HG02852 (cell line): ENCODE measurements around the gene LSM14A.
A peak's percentile ranks its signal among the peaks of the same experiment; 100 is the strongest.
"Not testable (repeated sequence)": the region's sequence is repeated elsewhere in the genome, so short reads cannot be mapped to it uniquely, and the experiment has no call there.

Source experiments
- ATAC-seq: cut with Tn5 transposase; IDR thresholded peaks from one replicate; pipeline ENCODE4 v1.9.1; 2021; ENCODE audit warnings: mild to moderate bottlenecking, moderate library complexity; ENCODE audit not compliant: unreplicated experiment

The LSM14A gene

DNA sequence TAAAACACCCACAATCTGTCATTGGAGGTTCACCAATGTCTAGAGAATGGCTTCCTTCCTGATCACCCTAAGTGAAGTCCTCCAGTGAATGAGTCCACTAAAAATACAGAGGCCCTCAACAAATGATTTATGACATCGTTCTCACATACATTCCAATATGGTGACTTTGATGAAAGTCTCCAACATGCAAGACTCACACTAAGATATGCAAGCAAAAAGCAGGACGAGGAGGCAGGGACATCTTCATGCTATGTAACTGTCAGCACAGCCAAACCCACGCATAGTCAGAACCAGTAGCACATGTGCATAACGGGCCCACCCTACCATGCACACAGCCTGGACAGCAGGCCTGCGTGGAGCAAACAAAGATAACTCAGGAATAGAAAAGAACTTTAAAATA is 16.6 kb upstream of the LSM14A start:
- ATAC-seq: no peak

DNA sequence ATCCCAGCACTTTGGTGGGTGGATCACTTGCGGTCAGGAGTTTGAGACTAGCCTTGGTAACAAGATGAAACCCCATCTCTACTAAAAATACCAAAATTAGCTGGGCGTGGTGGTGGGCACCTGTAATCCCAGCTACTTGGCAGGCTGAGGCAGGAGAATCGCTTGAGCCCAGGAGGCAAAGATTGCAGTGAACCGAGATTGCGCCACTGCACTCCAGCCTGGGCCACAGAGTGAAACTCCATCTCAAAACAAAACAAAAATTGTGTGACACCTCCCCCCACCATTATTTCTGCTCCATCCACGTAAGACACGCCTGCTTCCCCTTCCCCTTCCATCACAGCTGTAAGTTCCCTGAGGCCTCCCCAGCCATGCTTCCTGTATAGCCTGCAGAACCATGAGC is 13.3 kb upstream of the LSM14A start:
- ATAC-seq: not testable (repeated sequence)

DNA sequence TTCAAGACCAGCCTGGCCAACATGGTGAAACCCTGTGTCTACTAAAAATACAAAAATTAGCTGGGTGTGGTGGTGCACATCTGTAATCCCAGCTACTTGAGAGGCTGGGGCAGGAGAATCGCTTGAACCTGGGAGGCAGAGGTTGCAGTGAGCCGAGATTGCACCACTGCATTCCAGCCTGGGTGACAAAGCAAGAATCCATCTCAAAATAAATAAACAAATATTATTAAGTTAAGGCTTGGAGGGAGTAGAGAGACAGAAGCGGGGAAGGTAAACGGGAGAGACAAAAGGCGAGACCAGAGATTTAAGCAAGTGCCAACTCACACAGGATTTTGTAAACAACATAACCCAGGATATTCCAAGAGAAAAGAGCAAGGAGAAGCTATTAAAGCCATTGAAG is 12.8 kb upstream of the LSM14A start:
- ATAC-seq: not testable (repeated sequence)

DNA sequence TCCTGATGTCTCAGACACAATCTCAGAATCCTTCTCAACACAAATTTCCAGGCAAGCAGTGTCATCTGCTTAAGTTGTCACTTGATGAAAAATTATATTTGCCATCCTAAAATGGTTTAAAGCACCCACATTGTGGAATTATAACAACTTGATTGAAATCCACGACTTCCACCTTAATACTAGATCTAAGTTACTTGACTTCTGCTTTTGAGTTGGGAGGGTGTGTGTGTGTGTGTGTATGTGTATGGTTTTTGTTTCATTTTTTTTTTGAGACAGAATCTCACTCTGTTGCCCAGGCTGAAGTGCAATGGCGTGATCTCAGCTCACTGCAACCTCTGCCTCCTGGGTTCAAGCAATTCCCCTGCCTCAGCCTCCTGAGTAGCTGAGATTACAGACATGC is 10.4 kb upstream of the LSM14A start:
- ATAC-seq: not testable (repeated sequence)

DNA sequence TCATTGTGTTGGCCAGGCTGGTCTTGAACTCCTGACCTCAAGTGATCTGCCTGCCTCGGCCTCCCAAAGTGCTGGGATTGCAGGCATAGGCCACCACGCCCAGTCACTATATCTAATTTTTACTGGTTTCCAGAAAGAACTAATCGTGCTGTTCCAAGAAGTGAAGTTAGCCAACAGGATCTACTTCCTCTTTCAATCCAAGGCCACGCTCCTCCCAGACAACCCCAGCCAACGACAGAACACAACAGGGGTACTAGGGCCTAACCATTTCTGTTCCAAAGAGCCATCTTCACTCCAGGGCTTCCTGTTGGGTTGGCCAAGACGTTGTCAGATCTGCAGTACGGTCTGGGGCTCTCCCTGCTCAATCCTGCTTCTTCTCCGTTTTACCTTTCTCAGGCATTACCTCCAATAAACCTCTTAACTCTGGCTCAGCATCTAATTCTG is 7.0 kb upstream of the LSM14A start:
- ATAC-seq: no peak

DNA sequence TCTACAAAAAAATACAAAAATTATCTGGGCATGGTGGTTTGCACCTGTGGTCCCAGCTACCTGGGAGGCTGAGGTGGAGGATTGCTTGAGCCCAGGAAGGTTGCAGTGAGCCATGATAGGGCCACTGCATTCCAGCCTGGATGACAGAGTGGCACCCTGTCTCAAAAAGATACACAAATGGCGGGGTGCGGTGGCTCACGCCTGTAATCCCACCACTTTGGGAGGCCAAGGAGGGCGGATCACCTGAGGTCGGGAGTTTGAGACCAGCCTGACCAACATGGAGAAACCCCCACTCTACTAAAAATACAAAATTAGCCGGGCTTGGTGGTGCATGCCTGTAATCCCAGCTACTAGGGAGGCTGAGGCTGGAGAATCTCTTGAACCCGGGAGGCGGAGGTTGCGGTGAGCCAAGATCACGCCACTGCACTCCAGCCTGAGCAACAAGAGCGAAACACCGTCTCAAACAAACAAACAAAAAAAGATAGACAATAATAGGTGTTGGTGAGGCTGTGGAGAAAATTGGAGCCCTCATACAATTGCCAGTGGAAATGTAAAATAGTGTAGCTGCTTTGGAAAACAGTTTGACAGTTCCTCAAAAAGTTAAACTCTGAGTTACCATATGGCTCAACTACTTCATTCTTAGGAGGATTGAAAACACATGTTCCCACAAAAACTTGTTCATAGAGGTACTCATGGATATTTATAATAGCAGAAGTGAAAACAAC is 2.7 kb upstream of the LSM14A start:
- ATAC-seq: not testable (repeated sequence)

DNA sequence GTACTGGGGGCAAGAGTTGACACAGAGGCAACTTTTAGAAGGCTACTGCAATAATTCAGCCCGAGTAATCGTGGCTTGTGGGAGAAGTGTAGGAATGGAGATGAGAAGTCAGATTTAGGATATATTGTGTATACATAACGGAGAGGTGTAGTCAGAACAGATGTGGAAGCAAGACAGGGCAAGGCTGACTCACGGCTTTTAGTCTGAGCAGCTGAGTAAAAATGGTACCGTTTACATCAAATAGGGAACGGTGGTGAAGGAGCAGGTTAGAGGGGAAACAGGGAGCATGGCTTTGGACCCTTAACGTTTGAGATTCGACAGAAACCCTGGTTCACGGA is 796 bp upstream of the LSM14A start:
- ATAC-seq: peak; percentile 26

DNA sequence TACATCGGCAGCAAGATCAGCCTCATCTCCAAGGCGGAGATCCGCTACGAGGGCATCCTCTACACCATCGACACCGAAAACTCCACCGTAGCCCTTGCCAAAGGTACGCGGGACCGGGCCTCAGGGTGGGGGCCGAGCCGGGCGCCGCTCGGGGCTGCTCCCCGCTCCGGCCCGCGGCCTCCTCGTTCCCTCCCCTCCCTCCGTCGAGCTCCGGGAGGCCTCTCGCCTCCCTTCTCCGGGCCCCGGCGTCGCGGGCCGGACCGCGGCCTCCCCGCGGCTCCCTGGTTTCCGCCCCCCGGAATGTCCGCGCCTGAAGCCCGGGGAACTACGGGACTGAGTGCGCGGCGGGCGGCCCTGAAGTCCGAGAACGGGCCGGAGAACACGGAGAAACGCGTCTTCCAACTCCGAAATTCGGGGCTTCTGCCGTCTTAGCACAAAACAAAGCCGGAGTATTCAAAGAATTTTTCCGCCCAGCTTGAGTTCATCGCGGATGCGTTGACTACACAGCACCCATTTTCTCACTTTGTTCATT is 423 bp downstream of the LSM14A start:
- peak; percentile 27 for ATAC-seq

DNA sequence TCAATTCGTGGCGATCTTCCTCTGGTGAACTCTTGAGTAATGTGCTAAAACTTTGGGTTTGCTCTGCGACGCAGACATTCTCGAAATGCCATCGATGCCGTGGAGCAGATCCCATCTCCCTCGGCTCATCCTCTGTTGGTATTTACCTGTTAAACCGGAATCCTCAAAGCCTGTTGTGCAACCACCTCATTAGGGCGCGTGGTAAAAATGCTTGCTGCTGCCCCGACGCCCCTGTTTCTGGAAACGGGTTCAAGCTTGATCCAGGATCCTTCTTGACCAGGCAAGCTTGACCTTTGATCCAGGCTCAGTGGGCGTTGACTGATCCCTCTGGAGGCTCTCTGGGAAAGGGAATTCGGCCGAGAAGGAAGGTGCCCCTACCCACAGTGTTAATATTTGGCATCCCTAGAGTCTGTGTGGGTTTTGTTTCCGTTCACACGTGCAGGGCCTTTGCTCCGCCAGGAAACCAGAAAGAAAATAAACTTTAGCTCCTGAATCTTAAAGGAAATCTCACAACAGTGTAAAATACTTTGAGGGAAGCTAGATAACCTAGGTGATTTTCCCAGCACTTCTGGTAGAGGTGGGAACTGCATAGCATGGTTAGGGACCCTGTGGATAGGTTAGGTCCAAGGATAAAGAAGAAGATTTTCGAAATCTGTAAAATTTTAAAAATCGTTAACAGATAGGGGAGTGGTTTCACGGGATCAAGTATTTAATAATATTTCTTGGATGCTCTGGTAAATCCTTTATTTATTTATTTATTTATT is 1.1 kb downstream of the LSM14A start:
- ATAC-seq: no peak

DNA sequence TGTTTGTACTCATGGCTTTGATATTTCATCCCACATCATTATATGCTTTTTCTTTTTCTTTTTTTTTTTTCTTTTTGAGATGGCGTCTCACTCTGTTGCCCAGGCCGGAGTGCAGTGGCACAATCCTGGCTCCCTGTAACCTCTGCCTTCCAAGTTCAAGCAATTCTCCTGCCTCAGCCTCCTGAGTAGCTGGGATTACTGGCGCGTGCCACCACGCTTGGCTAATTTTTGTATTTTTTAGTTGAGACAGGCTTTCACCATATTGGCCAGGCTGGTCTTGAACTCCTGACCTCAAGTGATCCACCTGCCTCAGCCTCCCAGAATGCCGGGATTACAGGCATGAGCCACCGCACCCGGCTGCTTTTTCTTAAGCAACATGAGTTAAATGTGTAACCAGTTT is 2.9 kb downstream of the LSM14A start:
- ATAC-seq: not testable (repeated sequence)

DNA sequence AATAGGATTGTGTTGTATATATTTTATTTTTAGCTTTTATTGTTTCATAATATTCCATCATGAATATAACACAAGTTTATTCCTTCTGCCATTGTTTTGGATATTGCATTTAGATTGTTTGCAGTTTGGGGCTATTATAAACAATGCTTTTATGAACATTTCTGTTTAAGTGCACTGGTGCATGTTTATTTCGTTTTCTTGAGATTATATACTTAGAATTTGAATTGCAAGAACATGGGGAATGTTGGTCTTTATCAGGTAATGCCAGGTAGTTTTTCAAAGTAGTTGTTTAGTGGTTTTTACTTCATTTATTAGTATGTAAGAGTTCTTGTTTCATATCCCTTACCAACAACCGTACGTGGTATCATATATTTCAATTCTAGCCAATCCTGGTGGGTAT is 4.3 kb downstream of the LSM14A start:
- no peak for ATAC-seq

DNA sequence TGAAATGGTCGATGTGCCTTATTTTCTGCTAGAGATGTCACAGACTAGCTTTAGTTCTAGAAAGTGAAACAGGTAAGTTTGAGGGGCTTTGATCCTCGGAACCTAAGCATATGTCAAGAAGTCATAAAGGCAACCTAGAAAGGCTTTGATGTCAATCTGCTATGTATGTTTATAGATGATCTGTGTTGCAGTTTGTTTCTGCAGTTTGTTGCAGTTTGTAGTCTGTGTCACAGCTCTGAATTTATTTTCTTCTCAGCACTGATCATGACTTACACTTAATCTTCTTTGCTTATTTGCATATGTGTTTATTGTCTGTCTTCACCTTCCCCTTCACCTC is 5.9 kb downstream of the LSM14A start:
- no peak for ATAC-seq

DNA sequence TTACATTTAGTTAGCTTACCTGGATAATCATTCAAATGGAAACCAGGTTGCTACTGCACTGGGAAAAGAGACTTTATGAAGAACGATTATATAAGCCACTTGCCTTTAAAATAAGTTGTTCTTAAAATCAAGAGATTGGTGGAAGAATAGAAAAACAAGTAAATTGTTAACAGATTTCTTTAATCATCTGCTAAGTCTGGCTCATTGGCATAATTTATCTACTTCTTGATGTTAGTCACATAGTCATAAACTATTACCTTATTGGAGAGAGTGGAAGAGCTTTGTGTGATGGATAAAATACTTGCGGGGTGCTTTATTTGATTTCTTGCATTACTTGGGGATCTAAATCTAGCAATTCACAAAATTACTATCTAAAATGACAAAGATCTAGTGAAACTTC is 6.8 kb downstream of the LSM14A start:
- no peak for ATAC-seq

DNA sequence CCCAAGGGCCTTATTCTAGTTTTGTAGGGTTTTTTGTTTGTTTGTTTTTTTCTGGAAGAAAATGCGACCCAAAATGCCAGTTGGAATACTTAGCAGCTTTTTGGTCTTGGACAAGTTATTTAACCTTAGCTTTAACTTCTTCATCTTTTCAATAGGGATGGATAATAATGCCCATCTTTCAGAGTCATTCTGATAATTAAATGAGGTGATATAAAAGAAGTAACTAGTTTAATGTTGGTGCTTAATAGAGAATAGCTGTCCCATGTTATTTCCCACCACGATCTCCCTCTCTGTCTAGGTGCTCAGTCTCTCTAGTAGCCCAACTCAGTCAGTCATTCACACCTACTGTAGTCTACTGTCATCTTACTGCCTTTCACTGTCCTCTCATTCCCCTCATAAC is 8.0 kb downstream of the LSM14A start:
- ATAC-seq: no peak

DNA sequence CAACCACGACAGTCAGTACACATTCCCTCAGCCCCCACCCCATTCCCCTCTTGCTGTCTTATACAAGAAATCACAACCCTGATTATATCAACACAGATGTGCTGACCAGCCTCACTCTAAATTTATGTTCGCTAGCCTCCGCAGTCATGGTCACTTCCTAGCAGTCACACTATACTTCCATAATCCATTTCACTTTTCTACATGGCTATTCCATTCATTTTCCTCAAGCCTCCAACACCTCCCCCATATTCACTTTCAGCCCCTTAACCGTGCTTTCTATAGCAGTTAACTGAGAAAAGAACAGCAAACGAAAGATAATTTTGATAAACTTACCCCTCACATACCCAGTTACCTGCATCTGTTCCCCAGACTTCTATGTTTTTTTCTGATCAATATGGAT is 8.4 kb downstream of the LSM14A start:
- ATAC-seq: no peak

DNA sequence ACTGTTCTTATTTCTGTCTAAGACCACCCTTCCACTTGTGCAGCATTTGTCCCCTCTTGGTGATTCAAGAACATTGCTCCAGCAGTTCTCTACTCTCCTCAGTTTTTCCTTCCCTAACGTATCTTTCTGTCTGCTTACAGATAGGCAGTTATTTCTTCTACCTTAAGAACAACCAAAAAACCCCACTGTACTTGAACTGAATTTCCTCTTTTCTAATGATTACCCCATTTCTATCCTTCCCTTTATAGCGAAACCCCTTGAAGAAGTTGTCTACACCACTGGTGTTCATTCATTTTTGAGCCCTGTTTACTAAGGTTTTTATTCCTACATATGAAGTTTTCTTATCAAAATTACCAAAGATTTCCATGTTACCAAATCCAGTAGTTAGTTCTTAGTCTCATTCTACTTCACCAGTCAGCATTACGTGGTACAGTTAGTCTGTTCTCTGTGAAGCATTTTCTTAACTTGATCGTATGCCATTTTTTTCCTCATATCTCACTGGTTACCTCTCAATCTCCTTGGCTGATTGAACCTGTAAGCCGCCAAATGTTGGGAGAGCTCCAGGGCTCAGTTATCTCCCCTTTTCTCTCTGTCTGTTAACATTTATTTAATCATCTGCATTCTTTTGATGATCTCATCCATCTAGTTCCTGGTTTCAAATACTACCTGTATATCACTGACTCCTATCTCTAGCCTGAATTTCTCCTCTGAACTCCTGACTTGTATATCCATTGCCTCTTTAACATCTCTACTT is 9.0 kb downstream of the LSM14A start:
- no peak for ATAC-seq

DNA sequence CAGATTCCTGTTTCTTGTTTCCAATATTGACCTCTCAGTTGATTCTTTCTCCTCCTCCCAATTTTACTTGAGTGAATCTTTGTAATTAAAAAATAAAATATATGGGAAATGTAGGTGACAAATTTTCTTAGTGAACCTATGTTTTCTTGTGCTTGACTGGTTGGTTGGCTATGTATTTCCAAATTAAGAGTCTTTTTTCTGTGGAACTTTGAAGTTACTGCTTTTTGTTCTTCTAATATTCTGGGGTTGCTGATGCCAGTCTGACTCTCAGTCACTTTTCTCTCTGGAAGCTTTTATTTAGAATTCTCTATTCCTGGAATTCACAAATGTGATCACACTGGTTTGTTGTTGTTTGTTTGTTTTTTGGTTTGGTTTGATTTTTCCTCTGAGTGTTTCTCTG is 9.8 kb downstream of the LSM14A start:
- ATAC-seq: no peak

DNA sequence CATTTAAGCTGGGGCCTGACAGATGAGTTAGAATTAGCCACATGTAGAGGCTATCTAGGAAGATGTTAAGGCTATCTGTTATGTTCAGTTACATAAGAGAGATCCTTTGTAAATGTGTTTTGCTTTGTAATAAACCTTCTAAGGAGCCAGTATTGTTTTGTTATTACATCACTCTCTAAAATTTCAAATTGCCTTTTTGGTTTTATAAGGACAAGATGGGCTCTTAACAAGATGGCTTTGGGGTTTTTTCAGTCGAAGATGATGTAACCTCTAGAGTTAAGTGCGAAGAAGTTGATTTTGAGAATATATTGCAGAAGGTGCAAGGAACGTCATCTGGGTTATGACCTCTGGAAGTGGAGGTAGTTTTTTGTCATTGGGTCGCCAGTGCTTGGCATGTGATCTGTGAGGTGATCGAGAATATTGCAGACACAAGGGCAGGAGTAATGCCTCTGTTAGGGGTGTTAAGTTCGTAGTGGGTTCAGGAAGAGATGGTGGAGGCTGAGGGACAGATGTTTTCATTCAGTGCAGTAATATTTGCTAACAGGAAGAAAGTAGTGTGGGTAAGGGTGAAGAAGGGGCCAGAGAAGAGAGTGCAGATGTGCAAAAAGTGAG is 12.7 kb downstream of the LSM14A start:
- no peak for ATAC-seq

DNA sequence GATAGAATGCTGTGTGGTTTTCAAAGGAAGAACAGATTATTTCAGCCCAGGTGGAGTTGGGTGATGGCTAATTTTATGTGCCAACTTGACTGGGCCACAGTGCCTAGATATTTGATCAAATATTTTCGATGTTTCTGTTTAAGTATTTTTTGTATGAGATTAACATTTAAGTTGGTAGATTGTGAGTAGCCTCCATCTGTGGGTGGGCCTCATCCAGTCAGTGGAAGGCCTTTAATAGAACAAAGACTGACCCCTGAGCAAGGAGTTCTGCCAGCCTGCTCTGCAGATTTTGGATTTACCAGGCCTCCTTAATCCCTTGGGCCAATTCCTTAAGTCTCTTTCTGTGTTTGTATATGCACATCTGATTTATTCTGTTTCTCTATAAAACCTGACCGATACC is 13.9 kb downstream of the LSM14A start:
- no peak for ATAC-seq

DNA sequence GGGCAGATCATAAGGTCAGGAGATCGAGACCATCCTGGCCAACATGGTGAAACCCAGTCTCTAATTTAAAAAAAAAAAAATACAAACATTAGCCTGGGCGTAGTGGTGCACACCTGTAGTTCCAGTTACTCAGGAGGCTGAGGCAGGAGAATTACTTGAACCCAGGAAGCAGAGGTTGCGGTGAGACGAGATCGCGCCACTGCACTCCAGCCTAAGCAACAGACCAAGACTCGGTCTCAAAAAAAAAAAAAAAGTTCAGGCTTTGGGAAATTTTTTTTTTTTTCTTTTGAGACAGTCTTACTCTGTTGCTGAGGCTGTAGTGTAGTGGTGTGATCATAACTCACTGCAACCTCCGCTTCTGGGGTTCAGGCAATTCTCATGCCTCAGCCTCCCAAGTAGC is 14.7 kb downstream of the LSM14A start:
- no peak for ATAC-seq

DNA sequence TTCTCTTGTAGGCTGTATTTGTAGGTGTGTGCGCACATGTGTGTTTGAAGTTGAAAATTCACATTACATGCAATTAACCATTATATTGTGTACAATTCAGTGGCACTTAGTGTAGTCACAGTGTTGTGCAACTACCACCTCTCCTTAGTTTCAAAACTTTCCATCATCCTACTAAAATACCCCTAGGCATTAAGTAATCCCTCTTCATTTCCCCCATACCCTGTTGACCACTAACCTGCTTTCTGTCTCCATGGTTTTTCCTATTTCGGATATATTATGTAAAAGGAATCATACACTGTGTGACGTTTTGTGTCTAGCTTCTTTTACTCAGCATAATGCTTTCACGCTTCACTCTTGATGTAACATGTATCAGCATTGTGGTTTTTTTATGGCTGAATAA is 16.1 kb downstream of the LSM14A start:
- no peak for ATAC-seq
